AG09309 (cell line): ENCODE results near the gene DPYD.

Experiments used
- DNase-seq: peaks from one replicate; pipeline ENCODE4 v3.0.0-alpha.2; 2010; ENCODE audit warnings: low read depth
- H3K4me3 ChIP-seq: 2 replicates; pipeline ENCODE4 v1.5.1; 2011; ENCODE audit warnings: mild to moderate bottlenecking, low read depth, low read length, moderate library complexity; ENCODE audit not compliant: control insufficient read depth
- CTCF ChIP-seq: IDR thresholded peaks from 2 replicates; pipeline ENCODE4 v1.5.1; 2011; ENCODE audit warnings: mild to moderate bottlenecking, low read depth, low read length, inconsistent platforms; ENCODE audit not compliant: insufficient read depth, control insufficient read depth; ENCODE audit errors: missing control alignments

The DPYD gene

GRCh38 chr1:97097404-97097925 lies 823.4 kb downstream of the DPYD start:
- H3K4me3 ChIP-seq: no peak overlapping the region
- no peak for TF ChIP-seq CTCF
- DNase-seq: no peak

GRCh38 chr1:97095764-97096163 lies 825.1 kb downstream of the DPYD start:
- DNase-seq: no peak
- no peak overlapping the region for H3K4me3 ChIP-seq
- TF ChIP-seq CTCF: no peak

- DNase-seq: peak; percentile 85
- no peak overlapping the region for H3K4me3 ChIP-seq
- no peak for TF ChIP-seq CTCF
These were observed 826.4 kb downstream of the DPYD start for GRCh38 chr1:97094247-97094972.

GRCh38 chr1:97093741-97094140 lies 827.1 kb downstream of the DPYD start:
- TF ChIP-seq CTCF: no peak
- no peak overlapping the region for H3K4me3 ChIP-seq
- peak; percentile 27 for DNase-seq

- no peak for TF ChIP-seq CTCF
- H3K4me3 ChIP-seq: no peak overlapping the region
- no peak for DNase-seq
These were observed 828.0 kb downstream of the DPYD start for GRCh38 chr1:97092824-97093223.

- no peak for DNase-seq
- TF ChIP-seq CTCF: no peak
- no peak overlapping the region for H3K4me3 ChIP-seq
These were observed 829.2 kb downstream of the DPYD start for GRCh38 chr1:97091679-97092078.
